HG03571 (cell line): Measurements from ENCODE around the gene NPEPPS.

Source experiments
- ATAC-seq: cut with Tn5 transposase; IDR thresholded peaks from one replicate; pipeline ENCODE4 v1.9.1; 2021; ENCODE audit not compliant: unreplicated experiment

The NPEPPS gene

DNA sequence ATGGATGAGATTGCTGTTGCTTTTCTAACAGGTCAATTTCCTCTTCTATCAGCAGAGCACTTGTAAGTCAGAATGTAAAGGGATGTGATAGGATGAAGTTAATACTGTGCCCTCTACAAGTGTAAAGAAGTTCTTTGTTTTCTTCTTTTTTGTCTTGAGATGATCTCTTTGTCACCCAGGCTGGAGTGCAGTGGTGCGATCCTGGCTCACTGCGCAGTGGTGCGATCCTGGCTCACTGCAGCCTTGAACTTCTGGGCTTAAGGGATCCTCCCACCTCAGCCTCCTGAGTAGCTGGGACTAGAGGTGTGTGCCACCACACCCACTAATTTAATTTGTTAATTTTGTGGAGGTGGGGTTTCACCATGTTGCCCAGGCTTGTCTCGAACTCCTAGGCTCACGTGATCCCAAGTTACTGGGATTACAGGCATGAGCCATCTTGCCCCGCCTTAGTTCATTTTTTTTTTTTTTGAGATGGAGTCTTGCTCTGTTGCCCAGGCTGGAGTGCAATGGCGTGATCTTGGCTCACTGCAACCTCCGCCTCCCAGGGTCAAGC lies 97.2 kb downstream of the NPEPPS start:
- no peak for ATAC-seq

DNA sequence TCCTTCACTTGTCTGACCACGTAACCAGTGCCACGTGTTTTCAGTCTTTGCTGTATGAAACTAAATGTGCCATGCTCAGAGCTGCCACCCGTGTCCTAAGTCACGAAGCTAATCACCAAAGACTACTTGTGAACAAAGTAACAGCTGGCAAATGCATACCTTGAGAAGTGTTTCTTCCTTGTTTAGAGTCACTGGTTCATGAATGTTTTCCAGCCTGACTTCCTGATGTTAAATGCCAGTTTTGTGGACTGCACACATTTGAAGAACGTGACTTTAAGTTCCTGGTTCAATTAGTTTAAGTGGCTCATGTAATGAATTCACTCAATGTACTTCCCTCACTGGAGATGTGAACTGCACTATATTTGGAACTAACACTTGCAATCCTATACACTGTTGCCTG lies 98.9 kb downstream of the NPEPPS start:
- no peak for ATAC-seq

DNA sequence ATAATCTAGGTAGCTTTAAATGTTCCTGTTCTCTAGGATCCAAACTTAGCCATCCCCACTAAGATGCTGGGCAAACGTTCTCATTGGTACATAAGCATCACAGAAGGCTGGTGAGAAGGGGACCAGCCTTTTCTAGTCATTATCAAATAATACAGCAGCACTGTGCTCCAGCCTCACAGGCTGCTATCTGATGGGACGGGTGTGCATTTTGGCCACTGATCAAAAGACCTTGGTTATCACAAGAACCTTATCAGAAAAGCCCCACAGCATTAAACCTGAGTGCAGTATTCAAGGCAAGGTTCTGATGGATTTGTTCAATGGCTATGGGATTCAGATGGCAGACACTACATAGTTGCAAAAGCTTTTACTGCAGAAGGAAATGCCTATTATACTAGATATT lies 99.7 kb downstream of the NPEPPS start:
- no peak for ATAC-seq

DNA sequence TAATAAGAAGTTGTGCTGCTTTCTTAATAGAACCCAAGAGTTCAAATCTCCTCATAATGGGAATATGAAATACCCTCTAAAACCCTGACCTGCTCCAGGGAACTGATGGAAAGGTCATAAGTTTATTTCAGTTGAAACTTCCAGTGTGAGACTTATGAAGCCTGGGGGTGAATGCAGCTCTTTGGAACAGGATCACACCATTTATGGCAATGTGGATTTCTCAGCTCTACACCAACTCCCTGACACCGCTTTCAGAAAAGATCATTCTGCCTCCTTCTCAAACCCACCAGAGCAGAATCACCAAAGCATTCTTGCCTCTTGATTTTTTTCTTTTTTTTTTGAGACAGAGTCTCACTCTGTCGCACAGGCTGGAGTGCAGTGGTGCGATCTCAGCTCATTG lies 102.1 kb downstream of the NPEPPS start:
- ATAC-seq = no peak

DNA sequence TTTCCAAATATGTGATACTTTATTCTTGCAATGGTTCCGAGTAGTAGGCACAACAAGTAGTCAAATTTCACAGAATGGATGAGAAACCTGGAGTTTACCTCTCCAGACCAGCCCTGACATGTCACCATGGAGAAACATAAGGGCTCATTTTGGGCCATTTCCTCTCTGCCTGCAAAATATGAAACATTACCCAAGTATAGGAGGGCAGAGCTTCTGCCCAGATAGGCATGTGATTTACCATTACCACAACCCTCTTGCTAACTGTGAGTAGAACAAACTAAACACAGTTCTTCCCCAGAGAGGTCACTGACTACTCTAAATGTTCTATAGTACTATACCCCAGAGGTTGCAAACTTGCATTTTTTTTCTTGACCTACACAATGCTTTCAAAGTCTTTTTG lies 103.1 kb downstream of the NPEPPS start:
- no peak for ATAC-seq

DNA sequence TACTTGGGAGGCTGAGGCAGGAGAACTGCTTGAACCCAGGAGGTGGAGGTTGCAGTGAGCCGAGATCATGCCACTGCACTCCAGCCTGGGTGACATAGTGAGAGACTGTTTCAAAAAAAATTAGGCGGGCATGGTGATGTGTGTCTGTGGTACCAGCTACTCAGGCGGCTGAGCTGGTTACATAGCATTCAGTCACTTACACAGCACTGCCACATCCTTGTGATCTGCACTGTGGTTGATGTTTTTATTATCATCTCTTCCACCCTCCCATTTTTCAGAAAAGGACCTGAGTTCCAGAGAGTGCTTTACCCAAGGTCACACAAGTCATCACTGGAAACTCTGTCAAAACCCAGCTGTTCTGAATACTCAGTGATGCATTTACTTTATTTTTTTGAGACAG lies 104.0 kb downstream of the NPEPPS start:
- no peak for ATAC-seq

DNA sequence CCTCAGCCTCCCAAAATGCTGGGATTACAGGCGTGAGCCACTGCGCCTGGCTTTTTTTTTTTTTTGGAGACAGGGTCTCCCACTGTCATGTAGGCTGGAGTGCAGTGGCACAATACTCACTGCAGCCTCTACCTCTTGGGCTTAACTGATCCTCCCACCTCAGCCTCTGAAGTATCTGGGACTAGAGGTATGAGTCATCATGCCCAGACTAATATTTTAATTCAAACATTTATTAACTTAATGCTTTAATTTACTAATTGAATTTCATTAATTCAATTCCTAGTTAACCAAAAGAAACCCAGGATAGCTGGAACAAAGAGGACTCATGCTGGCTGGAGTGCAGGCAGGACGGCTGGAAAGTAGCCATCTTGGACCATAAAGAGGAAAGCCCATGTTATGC lies 104.8 kb downstream of the NPEPPS start:
- ATAC-seq = no peak

DNA sequence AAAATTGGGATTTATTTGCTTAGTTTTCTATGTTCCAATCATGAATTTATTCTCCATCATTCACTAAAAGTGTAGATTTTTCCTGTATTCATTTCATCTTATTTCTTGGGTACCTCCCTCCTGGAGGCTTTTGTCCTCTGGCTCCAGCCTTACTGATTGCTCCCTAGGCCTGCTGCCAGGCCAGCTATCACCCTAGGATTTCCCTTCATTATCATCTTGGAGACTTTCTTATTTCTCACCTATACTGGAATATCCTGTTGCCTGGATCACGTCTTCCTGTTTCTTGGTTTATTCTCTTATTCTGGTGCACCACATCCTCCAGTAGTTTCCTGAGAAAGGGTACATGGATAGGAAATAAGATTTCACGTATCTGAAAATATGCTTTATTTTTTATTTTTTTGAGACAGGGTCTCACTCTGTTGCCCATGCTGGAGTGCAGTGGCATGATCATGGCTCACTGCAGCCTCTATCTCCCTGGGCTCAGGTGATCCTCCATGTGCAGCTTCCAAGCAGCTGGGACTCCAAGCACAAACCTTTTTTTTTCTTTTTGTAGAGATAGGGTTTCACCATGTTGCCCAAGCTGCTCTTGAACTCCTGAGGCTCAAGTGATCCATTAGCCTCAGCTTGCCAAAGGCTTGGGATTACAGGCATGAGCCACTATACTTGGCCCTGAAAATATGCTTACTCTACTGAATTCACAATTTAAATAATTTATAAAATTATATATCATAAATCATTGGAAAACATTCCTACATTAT lies 105.5 kb downstream of the NPEPPS start:
- no peak for ATAC-seq

DNA sequence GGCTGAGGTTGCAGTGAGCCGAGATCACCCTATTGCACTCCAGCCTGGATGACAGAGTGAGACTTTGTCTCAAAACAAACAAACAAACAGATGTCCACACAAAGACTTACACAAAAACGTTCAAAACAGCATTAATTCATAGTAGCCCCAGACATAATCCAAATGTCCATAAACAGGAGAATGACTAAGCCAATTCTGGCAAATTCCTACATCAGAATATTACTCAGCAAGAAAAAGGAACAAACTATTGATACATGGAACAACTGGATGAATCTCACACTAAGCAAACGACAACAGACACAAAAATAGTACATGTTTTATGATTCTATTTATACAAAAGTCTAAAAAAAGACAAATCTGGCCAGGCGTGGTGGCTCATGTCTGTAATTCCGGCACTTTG lies 108.0 kb downstream of the NPEPPS start:
- ATAC-seq = no peak

DNA sequence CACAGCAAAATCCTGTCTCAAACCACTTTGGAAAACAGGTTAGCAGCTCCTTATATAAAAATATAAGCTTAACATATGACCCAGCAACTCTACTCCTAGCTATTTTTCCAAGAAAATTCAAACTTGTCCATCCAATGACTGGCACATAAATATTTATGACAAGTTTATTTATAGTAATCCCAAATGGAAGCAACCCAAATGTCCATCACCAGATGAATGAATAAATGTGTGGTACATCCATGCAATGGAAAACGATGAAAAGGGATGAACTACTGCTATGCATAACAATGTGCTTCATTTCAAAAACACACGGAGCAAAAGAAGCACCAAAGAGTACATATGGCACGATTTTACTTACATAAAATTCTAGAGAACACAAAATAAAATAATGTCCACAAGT lies 109.2 kb downstream of the NPEPPS start:
- ATAC-seq = no peak

DNA sequence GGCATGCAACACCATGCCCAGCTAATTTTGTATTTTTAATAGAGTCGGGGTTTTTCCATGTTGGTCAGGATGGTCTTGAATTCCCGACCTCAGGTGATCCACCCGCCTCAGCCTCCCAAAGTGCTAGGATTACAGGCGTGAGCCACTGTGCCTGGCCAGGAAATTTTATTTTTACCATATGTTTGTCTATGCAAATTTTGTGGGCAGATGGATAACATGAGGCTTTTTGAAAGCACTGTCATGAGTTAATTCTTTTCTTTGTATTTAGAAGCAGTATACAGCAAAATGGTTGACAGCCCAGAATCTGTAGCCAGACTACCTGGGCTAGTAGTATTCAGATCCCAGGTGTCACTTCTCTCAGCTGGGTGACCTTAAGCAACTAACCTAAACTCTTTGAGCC lies 110.3 kb downstream of the NPEPPS start:
- no peak for ATAC-seq

DNA sequence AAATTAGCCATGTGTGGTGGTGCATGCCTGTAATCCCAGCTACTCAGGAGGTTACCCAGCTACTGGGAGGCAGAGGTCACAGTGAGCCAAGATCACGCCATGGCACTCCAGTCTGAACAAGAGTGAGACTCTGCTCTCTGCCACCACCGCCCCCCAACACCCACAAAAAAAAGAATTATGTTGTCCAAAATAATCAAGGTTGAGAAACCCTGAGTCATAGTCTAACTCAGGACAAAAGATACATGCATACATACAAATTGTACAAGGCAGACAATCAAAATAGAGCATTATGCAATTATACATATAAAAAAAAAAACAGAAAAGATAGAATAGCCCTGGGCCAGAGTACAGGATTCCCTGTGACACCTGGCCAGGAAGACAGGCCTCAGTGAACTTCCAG lies 112.2 kb downstream of the NPEPPS start:
- no peak for ATAC-seq

DNA sequence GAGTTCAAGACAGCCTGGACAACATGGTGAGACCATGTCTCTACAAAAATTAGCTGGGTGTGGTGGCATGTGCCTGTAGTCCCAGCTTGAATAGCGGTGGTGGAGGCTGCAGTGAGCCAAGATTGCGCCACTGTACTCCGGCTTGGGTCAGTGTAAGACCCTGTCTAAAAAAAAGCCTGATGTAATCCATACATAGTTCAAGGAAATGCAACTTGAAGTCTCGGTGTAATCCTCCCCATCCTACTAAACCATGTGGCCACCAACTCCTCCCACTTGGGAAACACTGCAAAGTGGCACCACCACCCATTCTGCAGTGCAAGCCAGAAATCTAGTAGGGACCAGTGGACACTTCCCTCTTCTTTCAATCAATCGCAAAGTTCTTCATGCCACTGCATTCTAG lies 113.4 kb downstream of the NPEPPS start:
- no peak for ATAC-seq

DNA sequence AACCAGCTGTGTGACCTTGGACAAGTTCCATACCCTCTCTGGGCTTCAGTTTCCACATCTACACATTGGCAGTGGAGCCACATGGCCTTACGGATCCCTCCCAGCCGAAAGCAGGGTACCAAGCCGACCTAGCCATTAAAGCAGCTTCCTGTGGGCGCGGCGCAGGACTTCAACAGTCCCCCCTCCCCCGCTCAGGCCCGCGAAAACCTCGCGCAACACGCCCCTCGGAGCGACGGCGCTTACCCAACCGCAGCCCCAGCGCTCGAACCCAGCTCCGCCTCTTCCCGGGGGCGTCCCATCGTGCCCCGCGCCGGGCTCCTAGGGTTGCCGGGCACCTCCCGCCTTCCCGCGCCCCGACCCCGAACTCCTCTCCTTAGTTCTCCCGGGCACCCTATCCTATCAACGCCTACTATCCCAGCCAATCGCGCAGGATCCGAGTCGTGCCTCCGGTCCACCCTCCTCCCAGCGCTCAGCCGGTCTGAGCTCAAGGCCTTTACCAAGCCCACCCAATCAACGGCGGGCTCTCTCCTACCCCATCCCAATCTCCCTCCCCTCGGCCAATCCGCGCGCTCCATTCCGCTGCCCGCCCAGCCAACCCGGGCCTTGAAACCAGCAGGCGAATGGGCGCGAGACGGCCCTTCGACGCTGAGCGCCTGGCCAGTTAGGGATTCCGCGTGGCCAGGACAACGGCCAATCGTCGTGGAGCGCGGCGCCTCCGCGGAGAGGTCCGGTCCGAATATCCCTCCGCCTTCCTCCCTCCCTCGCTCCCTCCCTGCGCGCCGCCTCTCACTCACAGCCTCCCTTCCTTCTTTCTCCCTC lies 118.5 kb downstream of the NPEPPS start, which contains the start of gene KPNB1:
Gene KPNB1 (plus strand): TSS at position 767 of the 819 bp plus-strand sequence. CDS start 326 bp downstream, outside the sequence.
- peak; percentile 82 for ATAC-seq

DNA sequence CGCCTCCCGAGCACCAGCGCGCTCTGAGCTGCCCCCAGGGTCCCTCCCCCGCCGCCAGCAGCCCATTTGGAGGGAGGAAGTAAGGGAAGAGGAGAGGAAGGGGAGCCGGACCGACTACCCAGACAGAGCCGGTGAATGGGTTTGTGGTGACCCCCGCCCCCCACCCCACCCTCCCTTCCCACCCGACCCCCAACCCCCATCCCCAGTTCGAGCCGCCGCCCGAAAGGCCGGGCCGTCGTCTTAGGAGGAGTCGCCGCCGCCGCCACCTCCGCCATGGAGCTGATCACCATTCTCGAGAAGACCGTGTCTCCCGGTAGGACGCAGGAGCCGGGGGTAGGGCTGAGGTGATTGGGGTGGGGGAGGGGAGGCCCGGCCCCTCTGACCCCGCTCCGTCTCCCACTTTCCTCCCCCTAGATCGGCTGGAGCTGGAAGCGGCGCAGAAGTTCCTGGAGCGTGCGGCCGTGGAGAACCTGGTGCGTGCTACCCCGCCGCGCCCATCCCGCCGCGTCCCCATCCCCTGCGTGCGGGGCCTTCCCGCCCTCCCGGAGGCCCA lies 119.1 kb downstream of the NPEPPS start:
- no peak for ATAC-seq

DNA sequence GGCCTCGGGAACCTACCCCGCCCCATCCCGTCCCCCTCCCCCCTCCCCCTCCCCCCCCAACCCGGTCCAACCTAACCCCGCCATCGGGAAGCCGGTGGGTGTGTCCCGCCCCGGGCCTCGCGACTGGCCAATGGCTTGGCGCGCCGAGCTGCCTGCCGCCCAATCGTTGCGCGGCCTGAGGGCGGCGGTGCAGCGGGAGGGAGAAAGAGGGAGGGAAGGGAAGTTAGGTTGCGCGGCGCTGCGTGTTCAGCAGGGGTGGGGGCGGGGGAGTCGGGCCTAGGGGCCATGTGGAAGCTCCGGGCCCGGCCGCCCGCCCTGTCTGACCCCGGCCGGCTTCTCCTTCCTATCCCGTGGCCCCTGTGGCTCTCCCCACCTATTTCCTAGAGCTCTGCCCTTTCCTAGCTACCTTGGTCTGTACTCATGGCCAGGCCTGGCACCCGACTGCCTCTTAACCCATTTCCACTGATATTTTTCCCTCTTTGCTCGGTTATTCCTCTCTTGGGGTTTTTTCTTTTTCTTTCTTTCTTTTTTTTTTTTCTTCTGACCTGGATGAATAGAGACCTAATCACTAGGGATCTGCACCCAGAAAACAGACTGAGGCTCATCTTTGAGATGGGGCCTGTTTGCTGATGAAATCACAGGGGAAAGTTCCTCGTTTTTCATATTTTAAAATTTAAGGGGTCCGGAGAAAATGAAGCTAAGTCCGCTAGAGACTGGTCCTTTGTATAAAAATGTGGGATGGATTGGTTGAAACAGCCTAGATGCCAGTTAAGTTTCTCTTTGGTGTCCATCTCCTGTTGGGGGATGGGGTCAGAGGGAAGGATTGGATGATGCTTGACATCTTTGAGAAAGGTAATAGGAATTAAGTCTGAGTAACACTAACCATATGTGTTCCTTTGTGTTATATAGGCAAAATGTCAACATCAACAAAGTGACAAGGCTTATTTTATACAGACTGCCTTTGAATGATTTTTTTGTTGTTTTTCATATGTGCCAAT lies 119.9 kb downstream of the NPEPPS start:
- peak; percentile 43 for ATAC-seq

DNA sequence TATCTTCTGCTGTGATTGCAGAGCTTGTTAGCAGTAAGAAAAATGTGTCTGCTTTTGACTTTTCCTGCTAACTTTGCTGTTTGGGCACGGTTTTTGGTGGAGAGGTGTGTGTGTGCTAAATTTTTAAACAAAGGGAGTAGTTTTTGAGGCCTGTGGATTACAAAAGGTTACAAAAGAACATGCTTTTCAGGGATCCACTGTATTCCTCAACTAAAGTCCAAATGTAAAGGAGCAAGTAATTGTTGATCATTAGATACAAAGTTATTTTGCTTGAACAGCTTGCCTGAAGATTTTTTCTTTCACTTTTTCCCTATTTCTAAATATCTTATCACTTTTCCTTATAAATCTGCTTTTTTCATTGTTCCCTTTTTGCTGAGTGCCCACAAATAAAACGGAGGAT lies 120.8 kb downstream of the NPEPPS start:
- no peak for ATAC-seq

DNA sequence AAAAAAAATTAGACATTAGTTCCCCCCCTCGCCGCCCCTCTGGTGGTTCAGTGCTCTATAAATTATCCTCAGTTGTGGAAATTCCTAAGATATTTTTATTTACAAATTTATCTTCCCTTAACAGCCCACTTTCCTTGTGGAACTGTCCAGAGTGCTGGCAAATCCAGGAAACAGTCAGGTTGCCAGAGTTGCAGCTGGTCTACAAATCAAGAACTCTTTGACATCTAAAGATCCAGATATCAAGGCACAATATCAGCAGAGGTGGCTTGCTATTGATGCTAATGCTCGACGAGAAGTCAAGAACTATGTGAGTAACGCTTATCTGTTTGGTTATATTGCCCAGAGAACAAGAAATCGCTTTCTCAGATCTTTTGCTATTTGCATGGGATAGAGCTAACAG lies 121.7 kb downstream of the NPEPPS start:
- no peak for ATAC-seq

DNA sequence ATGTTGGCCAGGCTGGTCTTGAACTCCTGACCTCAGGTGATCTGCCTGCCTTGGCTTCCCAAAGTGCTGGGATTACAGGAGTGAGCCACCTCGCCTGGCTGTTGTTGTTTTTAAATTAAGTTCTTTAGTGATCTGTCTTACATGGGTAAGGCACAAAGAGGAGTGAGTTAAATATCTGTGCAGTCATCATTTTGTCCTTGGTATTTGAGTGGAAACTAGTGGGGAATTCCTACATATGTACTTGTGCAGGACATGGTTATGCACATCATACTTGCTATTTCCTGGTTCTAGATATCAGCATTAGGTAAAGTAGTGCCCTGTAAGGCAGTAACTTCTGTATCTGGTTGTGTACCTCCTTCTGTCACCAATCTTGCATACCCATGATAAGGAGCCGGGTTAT lies 122.5 kb downstream of the NPEPPS start:
- no peak for ATAC-seq

DNA sequence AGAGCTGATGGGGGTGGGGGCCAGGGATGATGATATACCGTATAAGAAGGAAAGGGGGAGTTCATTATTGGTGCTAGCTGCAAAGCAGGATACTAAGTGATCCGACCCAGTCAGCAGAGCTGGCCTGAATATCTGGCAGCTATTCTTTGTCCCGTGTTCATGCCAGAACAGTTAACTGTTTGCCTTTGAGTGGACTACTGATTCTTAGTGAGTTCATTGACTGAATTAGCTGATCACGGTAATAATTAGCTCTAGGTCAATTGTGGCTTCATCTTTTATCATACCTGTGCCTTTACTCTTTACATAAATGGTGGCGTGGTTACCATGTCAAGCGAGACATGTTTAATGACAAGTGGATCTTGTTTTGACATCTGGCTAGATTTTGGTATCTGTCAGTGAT lies 124.1 kb downstream of the NPEPPS start:
- no peak for ATAC-seq
